ENCODE measurements around the gene CYP4X1.
"Not testable (repeated sequence)": the region's sequence is repeated elsewhere in the genome, so short reads cannot be mapped to it uniquely, and the experiment has no call there.

The CYP4X1 gene

GRCh38 chr1:47069509-47069908 is 46.0 kb downstream of the CYP4X1 start:
- not testable (repeated sequence) for DNase-seq (ENCODE audit: low read depth)

- peak; percentile 1 for DNase-seq (ENCODE audit: low read depth)
Measured at GRCh38 chr1:47089356-47089755, 65.9 kb downstream of the CYP4X1 start.

GRCh38 chr1:47091476-47091875 is 68.0 kb downstream of the CYP4X1 start:
- DNase-seq (ENCODE audit: low read depth): not testable (repeated sequence)
